SK-N-SH (cell line): Measurements from ENCODE around the gene MEA1. TPM values are rescaled to one million over a fixed set of nuclear protein-coding genes. Genes with fewer than 3 reads are reported as not detected.
A peak's percentile ranks its signal among the peaks of the same experiment; 100 is the strongest.

ENCODE experiments used
- CTCF ChIP-seq: fragments of 200-600 bp; sonication (generic); IDR thresholded peaks from 2 replicates; pipeline ENCODE4 v1.6.1; 2017; ENCODE audit warnings: antibody characterized with exemption, mild to moderate bottlenecking, moderate library complexity
- EP300 ChIP-seq, 2 experiments: IDR thresholded peaks; 2 replicates each; pipeline versions ENCODE4 v1.4.0 to v1.6.1; 2012; ENCODE audit warnings: borderline replicate concordance in 1 of 2, low read depth in 1 of 2, low read length in 1 of 2
- EZH2phosphoT487 ChIP-seq: fragments of 200-600 bp; sonication (generic); IDR thresholded peaks from 2 replicates; pipeline ENCODE4 v1.6.1; 2017; ENCODE audit warnings: low read depth, mixed run types, mild to moderate bottlenecking, antibody characterized with exemption, moderate library complexity, borderline replicate concordance
- FOSL2 ChIP-seq: IDR thresholded peaks from 2 replicates; pipeline ENCODE4 v1.4.0; 2012; ENCODE audit warnings: low read depth, mild to moderate bottlenecking, moderate library complexity, borderline replicate concordance
- GATA2 ChIP-seq: sonication (generic); formaldehyde crosslinking; IDR thresholded peaks from 2 replicates; pipeline ENCODE4 v1.5.0; 2020; ENCODE audit warnings: mild to moderate bottlenecking, missing genetic modification reagents
- JUND ChIP-seq: IDR thresholded peaks from 2 replicates; pipeline ENCODE4 v1.4.0; 2012
- MAX ChIP-seq: IDR thresholded peaks from 2 replicates; pipeline ENCODE4 v1.4.0; 2012; ENCODE audit warnings: low read depth
- MEF2A ChIP-seq: IDR thresholded peaks from 2 replicates; pipeline ENCODE4 v1.4.0; 2012; ENCODE audit warnings: low read depth, borderline replicate concordance
- PBX3 ChIP-seq: IDR thresholded peaks from 2 replicates; pipeline ENCODE4; 2012
- REST ChIP-seq: IDR thresholded peaks from 2 replicates; pipeline ENCODE4 v1.6.1; 2012; ENCODE audit warnings: mild to moderate bottlenecking, low read depth, low read length, moderate library complexity
- RXRA ChIP-seq: IDR thresholded peaks from 2 replicates; pipeline ENCODE4 v1.4.0; 2012; ENCODE audit warnings: low read depth, mild to moderate bottlenecking, borderline replicate concordance
- SMC3 ChIP-seq: IDR thresholded peaks from 2 replicates; pipeline ENCODE4 v1.6.1; 2012; ENCODE audit warnings: low read depth, low read length, improper control_type of control experiment
- USF1 ChIP-seq: IDR thresholded peaks from 2 replicates; pipeline ENCODE4 v1.4.0; 2012; ENCODE audit warnings: low read depth, borderline replicate concordance
- polyA plus RNA-seq, 3 experiments: library from polyadenylated mRNA; depleted of rRNA; stranded (reverse); fragments of >200 nt; gene quantifications; 2 replicates each; pipeline ENCODE4 v1.2.3, GENCODE V29; 2012
- TF ChIP-seq, protein P1 (sequence below): IDR thresholded peaks from 2 replicates; pipeline ENCODE4 v1.4.0; 2012; ENCODE audit warnings: low read depth, borderline replicate concordance
- TF ChIP-seq, protein P2 (sequence below): fragments of 150-350 bp; IDR thresholded peaks from 2 replicates; pipeline ENCODE4 v1.6.1; 2016; ENCODE audit warnings: mild to moderate bottlenecking, low read depth, low read length
- TF ChIP-seq, protein P3 (sequence below): fragments of 150-350 bp; IDR thresholded peaks from 2 replicates; pipeline ENCODE4 v1.6.1; 2017; ENCODE audit warnings: antibody characterized with exemption, low read length, low read depth, borderline replicate concordance

MEA1 gene
- polyA plus RNA-seq, 1 of the 3 experiments (the other 2 are of a cell fraction) = 171 TPM

DNA sequence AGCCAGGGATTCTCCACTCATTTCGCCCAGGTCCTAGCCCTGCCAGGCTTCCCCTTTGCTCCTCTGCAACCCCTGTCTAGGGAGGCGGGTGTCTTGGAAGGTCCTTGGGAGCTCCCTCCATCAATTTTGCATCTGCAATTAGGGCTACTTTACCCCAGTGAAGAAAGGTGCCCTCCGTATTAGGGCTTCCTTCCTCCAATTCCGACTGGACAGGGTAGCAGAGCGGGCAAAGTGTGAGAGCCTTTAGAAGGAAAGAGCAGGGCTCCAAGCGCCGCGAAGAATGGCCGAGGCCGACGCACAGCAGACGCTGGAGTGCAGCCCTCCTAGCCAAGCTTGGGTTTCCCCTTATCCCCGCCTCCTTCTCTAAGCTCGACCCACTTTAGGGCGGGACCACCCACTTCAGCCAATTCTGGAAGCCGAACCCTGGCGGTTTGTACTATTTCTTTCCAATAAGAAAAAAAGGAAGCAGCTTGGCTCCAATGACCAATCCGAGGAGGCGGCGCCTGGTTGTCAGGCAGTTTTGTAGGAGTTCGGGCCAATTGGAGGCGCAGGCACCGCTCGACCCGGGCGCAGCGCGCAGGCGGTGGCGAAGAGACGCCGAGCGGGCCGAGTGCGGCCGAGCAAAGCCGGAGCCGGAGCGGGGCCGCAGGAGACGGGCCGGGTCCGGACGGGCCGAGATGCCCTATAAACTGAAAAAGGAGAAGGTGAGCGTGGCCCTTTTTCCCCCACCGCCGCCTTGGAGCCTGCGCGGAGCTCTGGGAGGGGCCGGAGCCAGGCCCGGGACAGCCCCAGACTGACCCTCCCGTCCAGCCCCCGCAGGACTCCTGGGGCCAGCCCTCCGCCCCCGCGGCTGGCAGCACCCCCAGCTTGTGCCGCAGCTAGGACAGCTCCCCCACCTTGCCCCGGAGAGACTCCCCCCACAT, 29.5 kb downstream of the MEA1 start, which contains the start of gene PPP2R5D (continued):
- TF ChIP-seq, protein P1, sequence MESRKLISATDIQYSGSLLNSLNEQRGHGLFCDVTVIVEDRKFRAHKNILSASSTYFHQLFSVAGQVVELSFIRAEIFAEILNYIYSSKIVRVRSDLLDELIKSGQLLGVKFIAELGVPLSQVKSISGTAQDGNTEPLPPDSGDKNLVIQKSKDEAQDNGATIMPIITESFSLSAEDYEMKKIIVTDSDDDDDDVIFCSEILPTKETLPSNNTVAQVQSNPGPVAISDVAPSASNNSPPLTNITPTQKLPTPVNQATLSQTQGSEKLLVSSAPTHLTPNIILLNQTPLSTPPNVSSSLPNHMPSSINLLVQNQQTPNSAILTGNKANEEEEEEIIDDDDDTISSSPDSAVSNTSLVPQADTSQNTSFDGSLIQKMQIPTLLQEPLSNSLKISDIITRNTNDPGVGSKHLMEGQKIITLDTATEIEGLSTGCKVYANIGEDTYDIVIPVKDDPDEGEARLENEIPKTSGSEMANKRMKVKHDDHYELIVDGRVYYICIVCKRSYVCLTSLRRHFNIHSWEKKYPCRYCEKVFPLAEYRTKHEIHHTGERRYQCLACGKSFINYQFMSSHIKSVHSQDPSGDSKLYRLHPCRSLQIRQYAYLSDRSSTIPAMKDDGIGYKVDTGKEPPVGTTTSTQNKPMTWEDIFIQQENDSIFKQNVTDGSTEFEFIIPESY = no peak
- TF ChIP-seq EZH2phosphoT487 (no peak), JUND (no peak), USF1 (no peak), MEF2A (no peak), GATA2 (CRISPR knock-in tag) (no peak), FOSL2 (no peak), SMC3 (no peak), PBX3 (0 out of 2 replicates have a peak, but pooled peaks have one; percentile 2), EP300 (IDR thresholded peaks at IDR 0.05; ENCODE audit: borderline replicate concordance in 1 of 2, low read depth in 1 of 2, low read length in 1 of 2) (no peak), RXRA (no peak), REST (0 out of 2 replicates have a peak, but pooled peaks have one; percentile 33), MAX (0 out of 2 replicates have a peak, but pooled peaks have one; percentile 29), CTCF (no peak)
- TF ChIP-seq, protein P2, sequence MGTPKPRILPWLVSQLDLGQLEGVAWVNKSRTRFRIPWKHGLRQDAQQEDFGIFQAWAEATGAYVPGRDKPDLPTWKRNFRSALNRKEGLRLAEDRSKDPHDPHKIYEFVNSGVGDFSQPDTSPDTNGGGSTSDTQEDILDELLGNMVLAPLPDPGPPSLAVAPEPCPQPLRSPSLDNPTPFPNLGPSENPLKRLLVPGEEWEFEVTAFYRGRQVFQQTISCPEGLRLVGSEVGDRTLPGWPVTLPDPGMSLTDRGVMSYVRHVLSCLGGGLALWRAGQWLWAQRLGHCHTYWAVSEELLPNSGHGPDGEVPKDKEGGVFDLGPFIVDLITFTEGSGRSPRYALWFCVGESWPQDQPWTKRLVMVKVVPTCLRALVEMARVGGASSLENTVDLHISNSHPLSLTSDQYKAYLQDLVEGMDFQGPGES = peak; percentile 48
- TF ChIP-seq, protein P3, sequence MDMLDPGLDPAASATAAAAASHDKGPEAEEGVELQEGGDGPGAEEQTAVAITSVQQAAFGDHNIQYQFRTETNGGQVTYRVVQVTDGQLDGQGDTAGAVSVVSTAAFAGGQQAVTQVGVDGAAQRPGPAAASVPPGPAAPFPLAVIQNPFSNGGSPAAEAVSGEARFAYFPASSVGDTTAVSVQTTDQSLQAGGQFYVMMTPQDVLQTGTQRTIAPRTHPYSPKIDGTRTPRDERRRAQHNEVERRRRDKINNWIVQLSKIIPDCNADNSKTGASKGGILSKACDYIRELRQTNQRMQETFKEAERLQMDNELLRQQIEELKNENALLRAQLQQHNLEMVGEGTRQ = no peak
